Fibroblast of skin of left biceps (primary cell): Measurements from ENCODE around the gene FNDC3A.
A peak's percentile ranks its signal among the peaks of the same experiment; 100 is the strongest.

ENCODE experiments used
- DNase-seq, 2 experiments: peaks; one replicate each; pipeline ENCODE4 v3.0.0-alpha.2; 2013; ENCODE audit warnings: low read depth in 2 of 2

Gene FNDC3A

DNA sequence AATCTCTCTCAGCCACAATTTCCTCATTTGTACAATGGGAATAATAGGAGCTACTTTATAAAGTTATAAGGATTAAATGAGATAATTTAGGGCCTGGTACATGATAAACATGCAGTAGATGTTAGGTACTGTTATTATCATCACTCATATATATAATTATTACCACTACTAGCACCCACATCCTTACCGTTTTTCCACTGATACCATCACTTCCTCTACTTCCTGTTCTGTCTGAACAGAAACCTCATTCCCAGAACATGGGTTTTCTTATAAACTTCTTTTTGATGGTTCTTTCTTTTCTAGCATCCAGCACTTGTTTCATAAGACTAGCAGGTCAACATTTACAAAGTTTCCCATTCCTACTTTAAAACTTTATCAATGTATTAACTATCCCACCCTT lies 278.3 kb downstream of the FNDC3A start:
- DNase-seq, result no peak

DNA sequence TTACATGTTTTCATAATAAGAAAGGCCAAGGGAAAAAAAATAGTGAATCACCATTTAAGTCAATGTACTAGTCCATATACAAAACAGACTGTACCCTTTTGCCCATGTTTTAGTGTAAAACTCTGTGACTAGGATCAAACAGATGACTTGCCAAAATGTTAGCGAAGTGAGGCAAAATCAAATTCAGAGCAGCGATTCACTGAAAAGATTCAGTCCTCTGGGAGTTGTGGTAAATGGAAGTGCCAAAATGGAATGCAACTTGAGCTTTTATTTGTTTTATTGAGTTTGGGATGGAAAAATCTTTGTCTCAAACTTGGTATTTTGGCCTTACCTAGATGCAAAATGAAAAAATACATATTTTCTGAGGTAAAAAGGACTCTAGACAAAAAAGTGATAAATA lies 281.1 kb downstream of the FNDC3A start:
- peak in 1 of 2 experiments; percentile 14 for DNase-seq

DNA sequence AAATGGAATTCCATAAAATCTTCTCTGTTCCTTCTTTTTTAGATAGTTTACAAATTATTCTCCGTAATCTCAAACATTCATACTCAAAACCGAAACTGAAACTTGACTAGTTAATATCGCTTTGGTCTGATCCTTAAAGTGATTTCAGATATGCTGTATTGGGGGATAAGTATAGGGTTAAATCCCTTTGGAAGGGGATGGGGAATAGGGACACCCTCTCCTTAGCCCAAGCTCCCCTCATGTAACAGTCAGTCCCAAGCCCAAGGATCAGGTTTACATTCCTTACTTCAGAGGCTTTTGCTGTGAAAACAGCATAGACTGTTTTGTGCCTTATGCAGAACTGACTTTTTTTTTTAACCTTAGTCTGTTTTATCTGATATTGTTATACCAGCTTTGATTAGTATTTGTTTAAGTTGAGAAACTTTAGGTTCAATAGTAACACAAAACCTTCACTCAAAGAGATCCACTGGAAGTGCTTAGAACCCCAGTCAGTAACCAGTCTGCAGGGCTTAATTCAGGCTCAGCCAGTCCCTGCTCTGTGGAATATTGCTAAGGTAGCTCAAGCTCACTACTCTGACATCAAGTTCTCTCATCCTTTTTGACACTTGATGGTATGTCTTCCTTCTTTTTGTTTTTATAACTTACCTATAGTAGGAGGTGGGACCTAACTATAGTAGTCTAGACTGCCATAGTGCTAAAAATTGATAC lies 282.5 kb downstream of the FNDC3A start:
- DNase-seq, result no peak
